ENCODE results near the gene OSR1. TPM values are rescaled to one million over a fixed set of nuclear protein-coding genes. Genes with fewer than 3 reads are reported as not detected.

The OSR1 gene
- total RNA-seq, 1 experiment from 2014 or later = 0.84 TPM

DNA sequence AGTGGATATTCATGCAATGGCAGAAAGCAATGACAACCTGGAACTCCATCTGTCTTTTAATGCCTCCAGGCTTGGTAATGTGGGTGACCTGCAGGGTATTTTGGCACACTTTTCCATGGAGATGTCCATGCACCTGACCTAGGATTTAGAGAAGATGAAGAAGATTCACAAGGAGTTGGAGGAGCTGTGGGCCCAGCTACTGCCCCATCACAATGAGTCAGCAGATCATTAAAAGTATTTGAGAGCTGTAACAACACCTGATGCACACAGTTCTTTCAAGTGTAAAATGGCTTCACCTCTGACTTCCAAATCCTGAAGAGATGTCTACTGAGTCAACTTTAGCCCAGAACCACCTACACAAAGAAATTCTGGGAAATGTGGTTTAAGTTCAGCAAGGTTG is 22.1 kb upstream of the OSR1 start:
- CTCF ChIA-PET = no interaction called here

GRCh38 chr2:19378939-19379338 is 20.5 kb upstream of the OSR1 start:
- Histone ChIP-seq H3K4me3 (ENCODE audit: low read depth, low read length, poor library complexity, severe bottlenecking) (no peak overlapping the region), H3K27ac (ENCODE audit: low read depth, low read length, poor library complexity, severe bottlenecking) (no peak overlapping the region), H3K9me3 (ENCODE audit: low read depth, low read length, poor library complexity, severe bottlenecking) (no peaks in the 10 kb centered on the region), H3K4me1 (ENCODE audit: insufficient read depth, low read length, poor library complexity, severe bottlenecking) (no peaks in the 10 kb centered on the region), H3K27me3 (replicated peaks; ENCODE audit: insufficient read depth, low read depth, low read length, poor library complexity) (peaks cover 26% of the 10 kb centered on the region), H3K36me3 (ENCODE audit: insufficient read depth, low read length, poor library complexity, severe bottlenecking) (no peaks in the 10 kb centered on the region)
- POLR2A ChIA-PET (ENCODE audit: low non-redundant PET) = no interaction called here
- BruUV-seq (replicated peaks) = no TSS peak
- no peak for TF ChIP-seq EZH2 (IDR thresholded peaks at IDR 0.05; ENCODE audit: borderline replicate concordance, low read depth, low read length, poor library complexity, severe bottlenecking)
- TF ChIP-seq, protein P1, sequence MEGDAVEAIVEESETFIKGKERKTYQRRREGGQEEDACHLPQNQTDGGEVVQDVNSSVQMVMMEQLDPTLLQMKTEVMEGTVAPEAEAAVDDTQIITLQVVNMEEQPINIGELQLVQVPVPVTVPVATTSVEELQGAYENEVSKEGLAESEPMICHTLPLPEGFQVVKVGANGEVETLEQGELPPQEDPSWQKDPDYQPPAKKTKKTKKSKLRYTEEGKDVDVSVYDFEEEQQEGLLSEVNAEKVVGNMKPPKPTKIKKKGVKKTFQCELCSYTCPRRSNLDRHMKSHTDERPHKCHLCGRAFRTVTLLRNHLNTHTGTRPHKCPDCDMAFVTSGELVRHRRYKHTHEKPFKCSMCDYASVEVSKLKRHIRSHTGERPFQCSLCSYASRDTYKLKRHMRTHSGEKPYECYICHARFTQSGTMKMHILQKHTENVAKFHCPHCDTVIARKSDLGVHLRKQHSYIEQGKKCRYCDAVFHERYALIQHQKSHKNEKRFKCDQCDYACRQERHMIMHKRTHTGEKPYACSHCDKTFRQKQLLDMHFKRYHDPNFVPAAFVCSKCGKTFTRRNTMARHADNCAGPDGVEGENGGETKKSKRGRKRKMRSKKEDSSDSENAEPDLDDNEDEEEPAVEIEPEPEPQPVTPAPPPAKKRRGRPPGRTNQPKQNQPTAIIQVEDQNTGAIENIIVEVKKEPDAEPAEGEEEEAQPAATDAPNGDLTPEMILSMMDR (conservative IDR thresholded peaks at IDR 0.05; ENCODE audit: low read depth, low read length) = no peak
- intact Hi-C loops (cut with micrococcal nuclease; ENCODE audit: unreplicated experiment) = no loop called here
- no peak for DNase-seq (ENCODE audit: low spot score)
- CTCF ChIA-PET = no interaction called here

More for the DNA sequence above, 22.1 kb upstream of the OSR1 start:
- H3K36me3 ChIP-seq (ENCODE audit: insufficient read depth, low read length, poor library complexity, severe bottlenecking) = no peaks in the 10 kb centered on the region
- H3K27me3 ChIP-seq (replicated peaks; ENCODE audit: insufficient read depth, low read depth, low read length, poor library complexity) = peaks cover 26% of the 10 kb centered on the region
- TF ChIP-seq EZH2 (IDR thresholded peaks at IDR 0.05; ENCODE audit: borderline replicate concordance, low read depth, low read length, poor library complexity, severe bottlenecking) = no peak
- TF ChIP-seq, protein P1 (conservative IDR thresholded peaks at IDR 0.05; ENCODE audit: low read depth, low read length) = no peak
- POLR2A ChIA-PET (ENCODE audit: low non-redundant PET) = no interaction called here
- no TSS peak for BruUV-seq (replicated peaks)
- no peak overlapping the region for H3K4me3 ChIP-seq (ENCODE audit: low read depth, low read length, poor library complexity, severe bottlenecking)
- intact Hi-C loops (cut with micrococcal nuclease; ENCODE audit: unreplicated experiment) = no loop called here
- no peaks in the 10 kb centered on the region for H3K4me1 ChIP-seq (ENCODE audit: insufficient read depth, low read length, poor library complexity, severe bottlenecking)
- H3K9me3 ChIP-seq (ENCODE audit: low read depth, low read length, poor library complexity, severe bottlenecking) = no peaks in the 10 kb centered on the region
- no peak overlapping the region for H3K27ac ChIP-seq (ENCODE audit: low read depth, low read length, poor library complexity, severe bottlenecking)
- no peak for DNase-seq (ENCODE audit: low spot score)

- H3K27ac ChIP-seq (ENCODE audit: low read depth, low read length, poor library complexity, severe bottlenecking) = no peak overlapping the region
- H3K4me3 ChIP-seq (ENCODE audit: low read depth, low read length, poor library complexity, severe bottlenecking) = no peak overlapping the region
- intact Hi-C loops (cut with micrococcal nuclease; ENCODE audit: unreplicated experiment) = no loop called here
- no peak for DNase-seq (ENCODE audit: low spot score)
- no peaks in the 10 kb centered on the region for H3K36me3 ChIP-seq (ENCODE audit: insufficient read depth, low read length, poor library complexity, severe bottlenecking)
- H3K9me3 ChIP-seq (ENCODE audit: low read depth, low read length, poor library complexity, severe bottlenecking) = no peaks in the 10 kb centered on the region
- ChIA-PET CTCF (no interaction called here), POLR2A (ENCODE audit: low non-redundant PET) (no interaction called here)
- TF ChIP-seq, protein P1 (conservative IDR thresholded peaks at IDR 0.05; ENCODE audit: low read depth, low read length) = peak; percentile 34
- no peak for TF ChIP-seq EZH2 (IDR thresholded peaks at IDR 0.05; ENCODE audit: borderline replicate concordance, low read depth, low read length, poor library complexity, severe bottlenecking)
- no peaks in the 10 kb centered on the region for H3K4me1 ChIP-seq (ENCODE audit: insufficient read depth, low read length, poor library complexity, severe bottlenecking)
- BruUV-seq (replicated peaks) = no TSS peak
- H3K27me3 ChIP-seq (replicated peaks; ENCODE audit: insufficient read depth, low read depth, low read length, poor library complexity) = peaks cover 26% of the 10 kb centered on the region
Measured at GRCh38 chr2:19377717-19378116, 19.3 kb upstream of the OSR1 start.

All from A673 (cell line).